ENCODE results near the gene FYTTD1. TPM values are rescaled to one million over a fixed set of nuclear protein-coding genes. Genes with fewer than 3 reads are reported as not detected.

FYTTD1 gene
- total and polyA plus RNA-seq, 2 of the 4 experiments (the other 2 are of a cell fraction), result 20.4 to 50.2 TPM

- peaks cover 2% of the 10 kb centered on the region; the same call in 1 of the 2 replicates for H3K4me1 ChIP-seq (ENCODE audit: control insufficient read depth, insufficient read depth, low read length)
- TF ChIP-seq CHD1 (IDR thresholded peaks at IDR 0.05; ENCODE audit: low read depth, low read length), result no peak
- no peak for TF ChIP-seq USF2 (IDR thresholded peaks at IDR 0.05; ENCODE audit: low read depth, low read length)
- no peak for TF ChIP-seq MAFK (IDR thresholded peaks at IDR 0.05; ENCODE audit: low read depth, low read length)
- TF ChIP-seq MAZ (IDR thresholded peaks at IDR 0.05; ENCODE audit: borderline replicate concordance, low read depth, low read length), result no peak
- no peak for TF ChIP-seq CTCF (conservative IDR thresholded peaks at IDR 0.05; ENCODE audit: low read depth, low read length)
- no peak for TF ChIP-seq FOS (IDR thresholded peaks at IDR 0.05; ENCODE audit: low read depth, low read length)
- no peak for TF ChIP-seq ELK1 (IDR thresholded peaks at IDR 0.05; ENCODE audit: borderline replicate concordance, low read depth, low read length)
- no peak for TF ChIP-seq POLR2A (IDR thresholded peaks at IDR 0.05; ENCODE audit: low read depth, low read length)
- TF ChIP-seq RCOR1 (IDR thresholded peaks at IDR 0.05; ENCODE audit: insufficient replicate concordance, low read length), result no peak
- no peak for TF ChIP-seq NFE2L2 (IDR thresholded peaks at IDR 0.05; ENCODE audit: low read depth, low read length)
- no peak for TF ChIP-seq RFX5 (IDR thresholded peaks at IDR 0.05; ENCODE audit: low read depth, low read length)
- TF ChIP-seq MXI1 (IDR thresholded peaks at IDR 0.05; ENCODE audit: borderline replicate concordance, low read depth, low read length), result no peak
- no peak for TF ChIP-seq SMC3 (IDR thresholded peaks at IDR 0.05; ENCODE audit: low read depth, low read length)
- no peak for TF ChIP-seq BHLHE40 (IDR thresholded peaks at IDR 0.05; ENCODE audit: low read depth, low read length)
- TF ChIP-seq CEBPB (IDR thresholded peaks at IDR 0.05; ENCODE audit: low read depth, low read length), result no peak
- no peak for TF ChIP-seq RAD21 (IDR thresholded peaks at IDR 0.05; ENCODE audit: low read length)
- 100% methylated on average over 1 of the region's 4 CpGs; no CpG with 5 or more reads in 1 of the 2 experiments for WGBS, 2 experiments (ENCODE audit: extremely low coverage in 2 of 2, insufficient read length in 1 of 2)
- H3K36me3 ChIP-seq (ENCODE audit: control insufficient read depth, insufficient read depth, low read length), result peaks cover 26% of the 10 kb centered on the region
- peaks cover 5% of the 10 kb centered on the region; the same call in 1 of the 2 replicates for H3K9me1 ChIP-seq (ENCODE audit: insufficient read depth, low read length)
- H3K9me3 ChIP-seq (ENCODE audit: control insufficient read depth, insufficient read depth, low read length), result no peaks in the 10 kb centered on the region
- dilution Hi-C loops (cut with HindIII; ENCODE audit: low sequenced_read_pairs, unreplicated experiment), result no loop called here
- H2BK20ac ChIP-seq (ENCODE audit: low read depth, low read length), result no peak overlapping the region
- H3K9ac ChIP-seq (ENCODE audit: low read depth, low read length), result no peak overlapping the region
- H2AK5ac ChIP-seq (ENCODE audit: low read depth, low read length), result no peak overlapping the region
- H3K14ac ChIP-seq (replicated peaks; ENCODE audit: low read depth, low read length), result no peak overlapping the region
- H3K56ac ChIP-seq (ENCODE audit: extremely low read depth, insufficient read depth, low read length), result no peak overlapping the region
- no peak overlapping the region for H2BK5ac ChIP-seq (ENCODE audit: low read depth, low read length, poor library complexity, severe bottlenecking)
- H3K79me1 ChIP-seq (ENCODE audit: low read depth in 1 of 2, low read length in 2 of 2), result peaks cover 0 to 17% of the 10 kb centered on the region in 2 experiments; a peak in 3 of 4 replicates
- in situ Hi-C loops (cut with MboI; ENCODE audit: low sequenced_read_pairs), result no loop called here
- H2BK120ac ChIP-seq (ENCODE audit: low read depth, low read length), result no peak overlapping the region
- intact Hi-C loops (cut with micrococcal nuclease), result loop anchor here (5.0 kb wide), 1 partner anchor 55 kb away; no protein-coding TSS in a partner anchor
- no peak overlapping the region for H3K4me3 ChIP-seq (ENCODE audit: insufficient read depth, low read depth, low read length)
- POLR2A ChIA-PET (ENCODE audit: unreplicated experiment), result no interaction called here
- H2BK15ac ChIP-seq (ENCODE audit: low read depth, low read length), result no peak overlapping the region
- H3K23ac ChIP-seq (ENCODE audit: low read depth, low read length), result no peak overlapping the region
- H4K20me1 ChIP-seq (ENCODE audit: insufficient read depth, low read length), result 0 out of 2 replicates have a peak, but pooled peaks cover 3% of the 10 kb centered on the region
- no peaks in the 10 kb centered on the region for H3K27me3 ChIP-seq (ENCODE audit: control insufficient read depth, insufficient read depth, low read length)
- no peak overlapping the region for H2AK9ac ChIP-seq (replicated peaks; ENCODE audit: low read depth, low read length, poor library complexity)
- no peak for DNase-seq
- no peak overlapping the region for H3K27ac ChIP-seq (ENCODE audit: insufficient read depth, low read length)
- TSS peak; percentile 81 for BruUV-seq (replicated peaks)
- H2AFZ ChIP-seq (replicated peaks; ENCODE audit: low read length, poor library complexity), result no peak overlapping the region
- H3K18ac ChIP-seq (ENCODE audit: low read depth, low read length), result no peak overlapping the region
- no peak overlapping the region for H3K4me2 ChIP-seq (ENCODE audit: low read depth, low read length)
- no peak overlapping the region for H4K5ac ChIP-seq (ENCODE audit: low read depth, low read length)
- CTCF ChIA-PET, result interaction anchor here (0.5 kb wide), 1 partner anchor 62 kb away, joined by 6 read pairs; no protein-coding TSS in a partner anchor
- no peak for ATAC-seq (ENCODE audit: low read depth)
- H3K4ac ChIP-seq (ENCODE audit: low read depth, low read length), result no peak overlapping the region
- H4K91ac ChIP-seq (ENCODE audit: insufficient read depth, low read depth, low read length), result no peak overlapping the region
- no peak overlapping the region for H4K8ac ChIP-seq (ENCODE audit: low read depth in 2 of 2, low read length in 2 of 2)
Measured at GRCh38 chr3:197782230-197782629, 32.5 kb downstream of the FYTTD1 start.
